ENCODE data around the gene LRRC47. TPM values are rescaled to one million over a fixed set of nuclear protein-coding genes. Genes with fewer than 3 reads are reported as not detected.

Gene LRRC47
- total and polyA plus RNA-seq, 2 of the 13 experiments (the other 11 are each of a cell fraction or from before 2014, with no cell fraction given) = 18.3 to 52.5 TPM

- no peak for TF ChIP-seq ELF3 (CRISPR knock-in tag; IDR thresholded peaks at IDR 0.05)
- TF ChIP-seq THAP8 (CRISPR knock-in tag; IDR thresholded peaks at IDR 0.05; ENCODE audit: borderline replicate concordance) = no peak
- TF ChIP-seq MYC (CRISPR knock-in tag; IDR thresholded peaks at IDR 0.05; ENCODE audit: borderline replicate concordance) = no peak
- TF ChIP-seq ZNF816 (CRISPR knock-in tag; IDR thresholded peaks at IDR 0.05; ENCODE audit: borderline replicate concordance) = no peak
- TF ChIP-seq RNF219 (CRISPR knock-in tag; IDR thresholded peaks at IDR 0.05) = no peak
- TF ChIP-seq BRF2 (CRISPR knock-in tag; IDR thresholded peaks at IDR 0.05) = no peak
- no peak for TF ChIP-seq ZNF337 (CRISPR knock-in tag; IDR thresholded peaks at IDR 0.05; ENCODE audit: borderline replicate concordance, low read depth)
- no peak for TF ChIP-seq MNT (IDR thresholded peaks at IDR 0.05)
- no peak for TF ChIP-seq ZFP91 (CRISPR knock-in tag; IDR thresholded peaks at IDR 0.05; ENCODE audit: borderline replicate concordance)
- TF ChIP-seq HBP1 (CRISPR knock-in tag; IDR thresholded peaks at IDR 0.05; ENCODE audit: low read depth) = no peak
- no peak for TF ChIP-seq ZSCAN30 (CRISPR knock-in tag; IDR thresholded peaks at IDR 0.05)
- TF ChIP-seq HIVEP1 (CRISPR knock-in tag; IDR thresholded peaks at IDR 0.05) = no peak
- no peak for TF ChIP-seq ELF4 (CRISPR knock-in tag; IDR thresholded peaks at IDR 0.05; ENCODE audit: borderline replicate concordance)
- TF ChIP-seq KDM5B (CRISPR knock-in tag; IDR thresholded peaks at IDR 0.05; ENCODE audit: borderline replicate concordance) = 0 out of 2 replicates have a peak, but pooled peaks have one; percentile 42
- TF ChIP-seq DDIT3 (CRISPR knock-in tag; IDR thresholded peaks at IDR 0.05) = no peak
- no peak for TF ChIP-seq ZNF281 (CRISPR knock-in tag; IDR thresholded peaks at IDR 0.05; ENCODE audit: borderline replicate concordance)
- TF ChIP-seq NFYC (CRISPR knock-in tag; IDR thresholded peaks at IDR 0.05) = no peak
Measured at GRCh38 chr1:3777078-3777547, 19.2 kb downstream of the LRRC47 start (continued).
